ENCODE results near the gene NEFH.
"Not testable (repeated sequence)": the region's sequence is repeated elsewhere in the genome, so short reads cannot be mapped to it uniquely, and the experiment has no call there.

The NEFH gene

GRCh38 chr22:29479417-29480261 lies at the start of gene NEFH:
Gene NEFH (plus strand): TSS chr22:29480218. CDS start chr22:29480263, 45 bp downstream.
- DNase-seq = no peak

GRCh38 chr22:29431986-29432385 lies 48.0 kb upstream of the NEFH start:
- DNase-seq = no peak

- DNase-seq = no peak
Measured at GRCh38 chr22:29433856-29434255, 46.2 kb upstream of the NEFH start.

- DNase-seq = no peak
Measured at GRCh38 chr22:29434288-29434687, 45.7 kb upstream of the NEFH start.

- DNase-seq = no peak
Measured at GRCh38 chr22:29435236-29436136, 44.5 kb upstream of the NEFH start.

GRCh38 chr22:29438283-29438682 lies 41.7 kb upstream of the NEFH start, which contains the start of gene RFPL1:
Gene RFPL1 (plus strand): TSS chr22:29438583.
- DNase-seq = not testable (repeated sequence)

GRCh38 chr22:29442976-29443375 lies 37.0 kb upstream of the NEFH start:
- DNase-seq = no peak

GRCh38 chr22:29443452-29443851 lies 36.6 kb upstream of the NEFH start:
- no peak for DNase-seq

GRCh38 chr22:29443861-29444792 lies 35.9 kb upstream of the NEFH start:
- DNase-seq = no peak

GRCh38 chr22:29445508-29445907 lies 34.5 kb upstream of the NEFH start:
- no peak for DNase-seq

- no peak for DNase-seq
Measured at GRCh38 chr22:29447906-29448305, 32.1 kb upstream of the NEFH start.

GRCh38 chr22:29449296-29449875 lies 30.6 kb upstream of the NEFH start:
- DNase-seq = no peak

- DNase-seq = no peak
Measured at GRCh38 chr22:29450222-29450621, 29.8 kb upstream of the NEFH start.

- no peak for DNase-seq
Measured at GRCh38 chr22:29451863-29452262, 28.2 kb upstream of the NEFH start.

- DNase-seq = no peak
Measured at GRCh38 chr22:29454276-29454675, 25.7 kb upstream of the NEFH start.

- no peak for DNase-seq
Measured at GRCh38 chr22:29456211-29456671, 23.8 kb upstream of the NEFH start.

GRCh38 chr22:29457730-29458129 lies 22.3 kb upstream of the NEFH start:
- DNase-seq = peak; percentile 47

GRCh38 chr22:29458551-29458950 lies 21.5 kb upstream of the NEFH start:
- no peak for DNase-seq

GRCh38 chr22:29459773-29460172 lies 20.2 kb upstream of the NEFH start:
- DNase-seq = no peak

- no peak for DNase-seq
Measured at GRCh38 chr22:29461263-29461662, 18.8 kb upstream of the NEFH start.

- DNase-seq = no peak
Measured at GRCh38 chr22:29463629-29464028, 16.4 kb upstream of the NEFH start.

GRCh38 chr22:29464581-29464980 lies 15.4 kb upstream of the NEFH start:
- no peak for DNase-seq

All from inflammatory macrophage treated with lipopolysaccharide for 4 hours (primary cell).